NCI-H1930 (cell line): ENCODE results near the gene ANO4.

Experiments used
- DNase-seq, 2 experiments: peaks; one replicate each; lab custom pipeline; 2025; lab: John Stamatoyannopoulos, UW

ANO4 gene

DNA sequence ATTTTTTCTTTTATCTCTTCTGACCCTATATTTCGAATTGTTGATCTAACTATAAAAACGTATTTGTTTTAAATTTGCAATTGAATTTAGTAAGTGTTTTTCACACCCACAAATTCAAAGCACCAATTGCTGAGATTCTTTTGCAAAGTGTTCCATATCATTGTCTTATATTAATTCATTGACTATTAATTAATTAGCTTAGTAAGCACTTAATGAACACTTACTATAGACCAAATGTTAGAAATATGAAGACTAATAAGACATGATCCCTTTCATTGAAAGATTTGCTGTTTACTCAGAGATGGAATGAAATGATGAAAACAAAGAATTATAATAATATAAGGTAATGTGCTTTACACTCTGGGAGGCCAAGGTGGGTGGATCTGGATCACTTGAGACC is 14.2 kb downstream of the ANO4 start:
- no peak for DNase-seq

DNA sequence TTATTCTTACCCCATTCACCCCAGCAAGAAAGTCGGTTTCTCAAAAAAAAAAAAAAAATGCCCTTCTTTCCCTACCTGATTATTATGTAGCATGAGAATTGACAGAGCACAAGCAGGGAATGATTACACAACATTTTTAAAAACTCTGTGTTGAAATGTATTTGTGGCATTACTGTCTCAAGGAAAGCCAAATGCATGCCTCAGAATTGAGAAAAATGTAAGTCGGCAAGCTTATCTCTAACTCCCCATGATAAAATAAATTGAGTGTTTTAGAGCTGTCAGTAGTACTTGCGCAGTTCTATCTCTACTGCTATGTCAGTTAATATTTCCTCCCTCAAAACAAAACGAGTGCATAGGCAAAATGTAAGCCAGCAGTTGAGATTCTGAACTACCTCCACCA is 25.7 kb downstream of the ANO4 start:
- DNase-seq = no peak

DNA sequence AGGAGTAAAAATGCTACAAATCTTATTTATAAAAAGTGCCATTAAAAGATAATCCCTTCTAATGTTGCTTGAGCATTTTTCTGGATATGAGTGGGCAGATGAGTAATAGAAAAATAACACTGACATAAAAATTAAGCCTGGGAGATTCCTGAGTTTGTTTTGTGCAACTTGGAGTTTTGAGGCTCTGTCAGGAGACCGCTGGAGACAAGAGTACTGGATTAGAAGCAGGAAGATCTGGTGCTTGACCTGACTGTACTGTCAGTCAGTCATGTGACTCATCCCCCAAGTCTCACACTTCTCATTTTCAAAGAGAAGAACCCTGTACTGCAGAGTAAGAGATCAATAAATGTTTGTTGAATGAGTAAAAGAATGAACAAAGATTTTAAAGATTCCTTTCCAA is 29.4 kb downstream of the ANO4 start:
- no peak for DNase-seq

DNA sequence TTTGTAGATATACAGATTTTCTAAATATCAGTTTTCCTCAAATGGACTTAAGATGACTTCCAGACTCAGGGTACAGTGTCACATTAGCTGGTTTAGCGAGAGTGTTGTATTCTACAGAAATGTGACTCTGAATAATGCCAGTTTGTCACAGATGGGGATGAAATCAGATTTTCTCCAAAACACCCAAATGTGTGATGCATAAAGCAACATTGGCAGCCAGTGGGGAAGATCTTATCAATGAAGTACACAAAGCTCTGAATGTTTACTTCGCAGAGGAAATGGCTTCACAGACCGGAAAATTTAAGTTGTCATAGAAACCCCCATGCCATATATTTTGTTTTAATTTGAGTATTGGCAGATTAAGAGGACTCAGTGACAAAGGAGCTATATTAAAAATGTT is 29.9 kb downstream of the ANO4 start:
- DNase-seq = no peak

DNA sequence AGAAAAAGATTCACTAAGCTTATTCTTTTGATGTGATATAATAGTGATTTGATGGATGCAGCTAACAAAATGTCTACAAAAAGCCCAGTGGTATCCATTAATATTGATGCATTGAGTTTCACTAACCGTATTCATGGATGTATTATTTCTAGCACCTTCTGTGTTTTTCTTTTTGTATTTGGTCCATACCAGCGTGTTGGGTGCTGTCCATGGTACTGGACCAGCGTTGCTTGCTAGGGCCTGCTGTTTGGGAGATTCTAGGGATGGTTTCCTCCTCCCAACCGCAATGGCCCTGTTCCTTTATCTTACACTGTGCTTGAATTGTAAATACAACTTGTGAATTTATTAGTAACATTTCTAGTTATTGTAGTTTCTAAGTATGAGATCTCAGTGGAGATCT is 31.7 kb downstream of the ANO4 start:
- no peak for DNase-seq

DNA sequence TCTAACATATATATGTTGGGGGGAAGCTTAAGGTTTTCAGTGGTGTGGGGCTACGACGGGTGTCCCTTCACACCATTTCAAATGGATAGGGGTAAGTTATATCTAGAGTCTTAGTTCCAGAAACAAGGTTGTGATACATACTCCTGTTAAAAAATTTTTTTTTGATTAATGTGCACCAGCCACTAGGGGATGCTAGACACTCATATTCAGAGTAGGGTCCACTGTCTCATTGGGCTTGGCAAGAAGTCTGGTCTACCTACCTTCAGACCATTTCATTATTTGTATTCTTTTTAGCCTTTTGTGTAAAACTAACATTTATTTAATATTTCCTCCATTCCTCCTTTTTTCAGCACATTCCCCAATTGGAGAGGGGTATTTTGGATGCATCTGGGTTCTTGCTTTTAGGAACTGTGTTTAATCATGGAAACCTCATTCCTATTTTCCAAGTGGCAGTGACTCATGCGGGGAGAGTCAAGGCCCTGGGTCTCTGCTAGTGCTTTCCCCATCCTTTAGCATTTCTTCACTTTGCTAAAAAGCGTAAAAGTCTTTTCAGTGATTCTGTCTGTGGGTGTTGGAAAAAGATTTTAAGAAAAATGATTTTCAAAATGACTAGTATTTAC is 33.4 kb downstream of the ANO4 start:
- peak in 1 of 2 experiments; percentile 38 for DNase-seq

DNA sequence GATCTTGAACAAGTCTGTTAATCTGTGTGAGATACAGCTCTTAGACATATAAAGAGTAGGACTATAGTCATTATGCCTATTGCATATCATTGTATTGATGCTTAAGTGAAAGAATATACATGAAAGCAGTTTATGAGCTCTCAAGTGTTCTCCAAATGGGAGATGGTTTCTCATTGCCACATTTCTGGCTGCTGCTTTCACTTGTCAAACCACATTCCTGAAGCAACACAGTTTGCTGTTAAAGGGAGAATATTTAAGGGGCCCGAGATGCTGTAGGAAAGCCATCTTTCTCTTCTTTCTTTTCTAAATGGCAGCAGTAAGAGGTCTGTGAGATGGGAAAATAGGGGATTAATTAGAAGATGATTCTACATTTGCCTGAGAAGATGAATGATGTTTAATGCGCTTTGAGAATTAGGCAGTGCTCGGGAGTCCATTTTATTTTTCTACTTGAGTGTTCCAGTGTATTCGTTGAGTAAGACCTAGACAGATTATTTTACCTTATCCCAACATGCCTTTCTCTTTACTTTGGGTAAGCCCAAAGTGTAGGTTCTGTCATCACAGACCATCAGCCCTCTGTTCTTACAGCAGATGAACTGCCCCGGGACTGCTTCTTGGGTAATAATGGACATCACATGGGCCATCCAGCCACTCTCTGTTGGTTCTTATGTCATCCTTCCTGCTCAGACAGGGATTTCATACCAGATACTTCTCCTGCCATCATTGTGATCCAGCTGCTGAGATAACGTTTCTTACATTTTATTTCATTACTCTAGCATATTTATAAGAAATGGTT is 35.6 kb downstream of the ANO4 start:
- DNase-seq = no peak

DNA sequence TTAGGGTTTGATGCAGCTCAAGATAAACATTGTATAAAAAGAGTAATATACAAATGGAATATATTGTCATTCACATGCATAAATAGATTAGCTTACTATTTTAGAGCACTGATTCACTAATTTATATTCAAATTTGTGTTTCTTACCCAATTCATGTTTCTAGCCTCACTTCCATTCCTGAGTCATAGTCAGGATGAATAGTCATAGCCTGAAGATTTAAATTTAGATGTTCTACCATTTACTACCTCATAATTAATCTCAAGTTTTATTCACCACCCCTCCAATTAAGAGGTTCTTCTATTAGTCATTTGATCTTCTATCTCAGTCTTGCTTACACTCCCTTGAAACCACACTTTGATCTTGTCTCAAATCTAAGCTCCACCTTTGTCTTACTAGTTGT is 38.7 kb downstream of the ANO4 start:
- no peak for DNase-seq

DNA sequence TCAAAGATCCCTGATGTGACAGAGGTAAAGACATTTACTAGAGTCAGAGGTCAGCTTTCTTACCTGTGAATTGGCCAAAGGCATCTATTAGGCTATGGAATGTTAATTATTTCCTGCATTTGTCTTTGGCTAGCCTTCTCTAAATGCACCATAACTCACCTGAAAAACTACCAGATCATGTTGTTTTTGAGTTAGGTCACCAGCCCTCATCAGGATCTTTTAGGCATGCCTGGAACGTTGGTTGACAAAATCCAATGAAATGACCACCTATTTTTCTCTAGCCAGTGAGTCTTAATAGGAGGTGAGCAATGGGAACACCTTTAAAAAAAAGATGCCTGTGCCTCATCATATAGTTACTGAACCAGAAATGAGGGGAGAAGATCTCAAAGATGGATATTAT is 46.2 kb downstream of the ANO4 start:
- DNase-seq = no peak

DNA sequence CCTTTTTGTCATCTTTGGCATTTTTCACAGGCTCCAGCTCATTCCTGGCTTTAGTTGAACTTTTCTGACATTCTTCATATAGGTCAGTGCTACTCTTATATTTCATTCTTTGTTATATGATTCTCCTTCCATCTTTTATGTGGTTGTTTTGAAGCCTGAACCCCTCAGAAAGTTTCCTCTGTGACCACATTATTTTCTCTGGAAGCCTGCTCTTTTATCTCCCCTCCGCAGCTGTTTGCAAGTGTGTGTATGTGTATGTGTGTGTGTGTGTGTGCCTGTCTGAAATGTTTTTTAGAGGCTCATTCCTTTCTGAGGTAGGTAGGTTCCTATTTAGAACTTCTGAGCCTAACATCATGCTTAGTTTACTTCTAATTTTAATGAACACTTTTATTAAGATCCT is 47.6 kb downstream of the ANO4 start:
- no peak for DNase-seq

DNA sequence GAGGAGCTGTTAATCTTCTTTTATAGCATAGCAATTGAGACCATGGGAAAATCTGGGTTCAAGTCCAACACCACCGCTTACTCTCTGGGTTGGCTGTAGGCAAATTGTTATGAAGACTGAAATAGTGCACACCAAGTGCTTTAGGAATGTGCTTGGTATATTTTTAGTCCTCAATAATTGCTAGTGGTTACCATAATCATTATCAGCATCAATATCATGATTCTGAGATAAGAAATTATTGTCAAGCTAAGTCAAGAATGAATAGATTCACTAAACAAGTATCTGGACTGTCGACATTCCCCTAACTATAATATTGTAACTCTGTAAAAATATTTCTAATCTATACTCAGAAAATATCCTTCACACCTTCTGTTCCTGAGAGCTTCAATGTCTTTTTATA is 48.5 kb downstream of the ANO4 start:
- no peak for DNase-seq

DNA sequence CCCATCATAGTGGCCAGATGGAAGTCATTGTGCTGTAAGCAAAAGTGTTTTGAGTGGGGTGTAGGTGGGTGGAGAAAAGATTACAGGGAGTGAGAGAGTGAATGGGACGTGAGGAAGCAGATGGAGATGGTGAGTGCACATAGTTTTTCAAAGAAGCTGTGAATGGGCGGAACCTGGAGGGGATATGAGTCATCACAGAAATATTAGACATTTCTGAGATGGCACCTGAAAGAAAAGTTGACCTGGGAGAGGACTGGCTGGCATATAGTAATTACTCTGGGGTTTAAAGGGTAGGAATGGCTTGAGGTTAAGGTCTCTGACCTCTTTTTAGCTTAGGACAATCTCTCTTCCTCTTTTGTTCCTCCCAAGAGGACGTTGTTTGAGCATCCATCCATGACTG is 50.5 kb downstream of the ANO4 start:
- DNase-seq = no peak

DNA sequence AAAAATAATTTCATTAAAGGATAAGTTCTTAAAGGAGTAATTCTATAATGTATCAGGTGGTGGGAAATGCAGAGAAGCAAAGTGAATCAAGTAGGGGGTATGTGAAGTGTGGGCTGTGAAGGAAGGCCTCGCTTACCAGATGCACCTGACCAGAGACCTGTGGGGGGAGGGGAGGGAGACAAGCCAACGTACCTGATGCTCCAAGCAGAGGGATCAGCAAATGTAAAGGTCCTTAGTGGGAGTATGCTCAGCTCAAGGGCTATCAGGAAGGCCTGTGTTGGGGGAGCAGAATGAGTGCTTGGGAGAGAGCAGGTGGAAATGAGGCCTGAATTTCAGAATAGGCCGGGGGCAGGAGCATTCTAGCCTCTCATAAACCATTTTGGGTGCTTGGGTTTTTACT is 57.1 kb downstream of the ANO4 start:
- DNase-seq = no peak

DNA sequence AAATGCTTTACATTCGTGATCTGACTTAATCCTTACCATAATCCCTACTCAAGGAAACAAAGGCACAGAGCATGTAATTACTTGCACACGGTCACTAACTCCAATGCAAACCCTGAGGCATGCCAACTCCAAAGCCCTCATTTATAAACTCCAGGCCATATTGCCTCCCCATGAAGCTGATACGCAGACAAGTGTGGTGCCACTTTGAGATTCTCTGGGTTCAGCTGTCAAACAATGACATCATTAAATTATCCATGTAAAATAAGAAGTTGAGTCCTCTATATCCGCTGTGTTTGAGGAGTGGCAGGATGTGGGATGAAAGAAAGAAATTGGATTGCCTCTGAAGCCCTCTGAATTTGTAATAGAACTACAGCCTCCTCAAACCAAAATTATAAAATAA is 62.8 kb downstream of the ANO4 start:
- DNase-seq = no peak

DNA sequence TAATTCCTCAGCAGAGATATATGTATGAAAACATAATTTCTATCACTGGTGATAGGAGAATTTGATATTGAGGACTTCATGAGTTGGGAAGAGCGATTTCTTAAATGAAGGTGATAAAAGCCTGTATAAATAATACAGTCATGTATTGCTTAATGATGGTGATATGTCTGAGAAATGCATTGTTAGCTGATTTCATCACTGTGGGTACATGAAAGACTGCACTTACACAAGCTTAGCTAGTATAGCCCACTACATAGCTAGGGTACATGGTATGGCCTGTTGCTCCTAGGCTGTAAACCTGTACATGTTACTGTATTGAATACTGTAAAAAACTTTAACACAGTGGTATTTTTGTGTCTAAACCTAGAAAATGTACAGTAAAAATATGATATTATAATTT is 63.4 kb downstream of the ANO4 start:
- no peak for DNase-seq

DNA sequence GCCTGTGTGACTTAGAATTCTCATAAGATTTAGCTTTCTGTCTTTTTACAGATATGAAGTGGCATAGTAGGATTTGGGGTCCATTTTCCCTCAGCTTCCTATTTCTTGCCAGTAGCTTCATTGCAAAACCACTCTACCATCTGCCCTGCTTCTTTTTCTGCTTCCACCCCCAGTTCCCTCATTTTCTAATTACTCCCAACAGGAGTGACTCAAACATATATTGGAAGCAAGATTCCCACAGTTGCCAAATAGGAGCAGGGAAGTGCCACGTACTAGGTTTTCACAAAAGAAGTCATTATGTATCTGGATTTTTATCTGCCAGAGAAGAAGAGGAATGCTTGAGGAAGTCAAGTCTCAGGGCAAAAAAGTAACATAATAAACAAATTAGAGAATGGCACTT is 64.1 kb downstream of the ANO4 start:
- no peak for DNase-seq

DNA sequence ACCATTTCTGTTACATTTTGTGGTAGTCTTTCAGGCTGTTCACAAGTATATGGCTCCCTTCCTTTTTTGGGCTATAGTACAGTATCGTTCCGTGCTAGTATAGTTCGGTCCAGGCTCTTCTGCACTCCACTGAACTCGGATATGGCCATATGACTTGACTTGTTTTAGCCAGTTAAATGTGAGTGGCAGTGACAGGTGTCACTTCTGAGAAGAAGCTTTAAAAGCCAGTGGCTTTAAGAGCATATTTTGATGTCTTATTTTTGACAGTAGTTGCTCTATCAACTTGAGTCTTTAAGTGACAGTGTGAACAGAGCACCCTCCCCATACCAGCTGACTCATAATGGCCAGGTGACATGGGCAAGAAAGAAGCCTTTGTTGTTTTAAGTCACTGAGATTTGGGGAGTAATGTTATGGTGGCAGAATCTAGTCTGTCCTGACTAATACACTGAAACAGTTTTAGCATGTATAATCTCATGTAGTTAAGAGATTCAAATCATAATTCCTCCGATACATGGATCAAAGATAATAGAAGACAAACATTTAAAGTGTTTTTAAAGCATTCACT is 64.6 kb downstream of the ANO4 start:
- no peak for DNase-seq

DNA sequence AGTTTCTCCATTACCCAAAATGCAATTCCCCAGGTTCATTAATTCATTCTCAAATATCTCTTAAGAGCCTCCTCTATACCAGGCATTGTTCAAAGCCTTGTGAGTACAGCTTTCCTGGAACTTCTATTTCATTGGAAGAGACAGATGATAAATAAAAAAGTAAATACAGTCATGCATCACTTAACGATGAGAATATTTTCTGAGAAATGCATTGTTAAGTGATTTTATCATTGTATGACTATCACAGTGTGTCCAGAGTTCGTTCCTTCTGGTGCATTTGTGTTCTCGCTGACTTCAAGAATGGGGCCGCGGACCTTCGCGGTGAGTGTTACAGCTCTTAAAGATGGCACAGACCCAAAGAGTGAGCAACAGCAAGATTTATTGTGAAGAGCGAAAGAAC is 66.0 kb downstream of the ANO4 start:
- no peak for DNase-seq

DNA sequence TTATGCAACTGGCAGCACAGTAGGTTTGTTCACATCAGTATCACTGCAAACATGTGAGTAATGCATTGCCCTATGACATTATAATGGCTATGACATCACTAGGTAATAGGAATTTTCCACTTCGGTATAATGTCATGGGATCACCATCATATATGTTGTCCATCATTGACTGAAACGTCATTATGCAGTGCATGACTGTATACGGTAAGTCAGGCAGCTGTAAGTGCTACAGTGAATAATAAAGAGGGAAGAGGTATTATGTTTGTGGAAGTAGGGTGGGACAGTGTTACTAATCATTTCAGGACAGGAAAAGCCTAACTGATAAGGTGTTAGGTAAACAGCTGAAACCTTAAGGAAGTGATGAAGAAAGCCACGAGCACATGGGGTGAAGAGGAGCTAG is 68.1 kb downstream of the ANO4 start:
- no peak for DNase-seq

DNA sequence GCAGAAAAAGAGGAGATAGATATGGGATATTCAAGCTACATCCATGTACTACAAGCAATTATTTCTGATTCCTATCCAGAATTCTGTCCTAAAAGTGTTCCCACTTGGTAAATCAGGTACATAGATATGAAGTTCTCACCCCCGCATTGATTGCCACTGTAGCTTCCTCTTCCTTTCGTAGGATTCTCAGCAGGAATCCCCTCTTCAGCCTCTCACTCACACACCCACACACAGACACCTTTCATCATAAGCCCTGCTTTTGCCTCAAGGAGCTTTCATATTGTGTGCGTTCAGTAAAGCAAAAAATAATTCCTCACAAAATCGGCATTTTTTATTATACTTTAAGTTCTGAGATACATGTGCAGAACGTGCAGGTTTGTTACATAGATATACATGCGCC is 69.8 kb downstream of the ANO4 start:
- DNase-seq = no peak

DNA sequence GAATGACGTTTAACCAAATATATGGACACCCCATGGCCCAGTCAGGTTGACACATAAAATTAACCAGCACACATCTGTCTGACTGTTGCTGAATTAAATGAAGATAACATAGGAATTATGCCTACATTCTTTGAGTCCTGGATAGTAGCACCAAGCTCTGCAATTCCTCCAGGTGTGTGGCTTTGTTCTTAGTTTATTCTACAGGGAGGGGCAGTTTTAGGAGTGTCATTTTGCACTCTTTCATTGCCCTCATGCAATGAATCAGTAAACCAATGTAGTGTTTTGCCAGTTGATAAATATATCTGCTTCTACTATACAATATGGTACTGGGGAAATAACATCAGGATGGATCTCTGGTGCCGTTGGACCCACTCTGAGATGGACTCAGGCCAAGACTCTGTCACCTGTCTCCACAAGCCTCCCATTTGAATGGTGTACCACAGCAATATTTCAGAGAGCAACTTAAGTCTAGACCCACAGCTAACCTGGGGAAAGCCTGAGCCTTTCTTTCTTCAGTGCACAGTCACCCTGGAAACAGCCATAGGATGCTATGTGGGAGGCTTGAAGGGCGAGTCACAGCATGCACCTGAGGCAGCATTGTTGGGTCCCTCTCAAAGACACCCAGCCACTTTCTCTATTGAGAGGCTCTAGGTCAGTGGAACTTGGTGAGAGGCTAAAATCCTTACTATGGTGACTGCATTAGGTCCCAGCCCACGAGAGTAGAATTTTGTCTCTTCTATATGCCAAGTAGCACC is 73.2 kb downstream of the ANO4 start:
- no peak for DNase-seq

DNA sequence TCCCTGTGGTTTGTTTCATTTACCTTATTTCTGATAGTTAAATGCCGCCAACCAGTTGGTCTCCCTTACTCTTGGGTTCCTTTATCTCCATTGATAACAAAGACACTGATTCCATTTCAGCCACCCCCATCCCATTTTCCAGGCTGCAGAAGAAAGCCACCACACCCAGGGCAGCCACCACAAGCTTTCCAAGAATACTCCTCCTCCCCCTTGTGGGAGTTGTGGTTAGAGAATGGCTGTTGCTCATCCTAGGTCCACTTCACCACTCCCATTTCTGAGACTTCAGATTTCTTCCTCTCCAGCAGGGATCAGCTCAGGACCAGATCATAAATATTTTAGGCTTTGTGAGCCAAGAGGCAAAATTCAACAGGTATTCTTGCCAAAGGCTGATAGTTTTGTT is 73.9 kb downstream of the ANO4 start:
- DNase-seq = no peak

DNA sequence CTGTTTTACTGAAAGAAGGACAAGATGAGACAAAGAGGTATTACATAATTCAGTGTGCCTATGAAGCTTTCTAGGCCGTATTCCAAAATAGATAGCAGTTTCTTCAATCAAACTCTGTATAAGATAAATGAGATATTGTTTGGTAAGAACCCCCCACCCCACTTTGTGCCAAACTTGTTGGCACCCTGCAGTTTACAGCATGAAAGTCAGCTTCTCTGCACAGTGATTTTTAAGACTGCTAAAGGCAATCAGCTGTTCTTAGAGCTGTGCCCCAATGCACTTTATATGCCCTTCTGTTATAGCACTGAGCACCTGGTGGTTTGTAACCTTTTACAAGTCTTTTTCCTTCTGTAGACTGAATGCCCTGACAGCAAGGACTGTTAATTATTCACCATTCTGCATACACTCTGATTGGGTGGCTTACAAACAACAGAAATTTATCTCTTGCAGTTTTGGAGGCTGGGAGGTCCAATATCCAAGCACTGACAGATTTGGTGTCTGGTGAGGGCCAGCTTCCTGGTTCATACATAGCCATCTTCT is 76.7 kb downstream of the ANO4 start:
- no peak for DNase-seq
